Panc1 (cell line): ENCODE data around the gene ENHO. TPM values are rescaled to one million over a fixed set of nuclear protein-coding genes. Genes with fewer than 3 reads are reported as not detected.

Experiments used
- ATAC-seq: fragments of 200-7000 bp; cut with Tn5 transposase; 2 replicates; pipeline ENCODE4 v1.9.1; 2020; ENCODE audit warnings: mild to moderate bottlenecking, moderate library complexity
- Bru-seq: library from RNA; stranded (reverse); fragments of 400-500 nt; gene quantifications from one replicate; lab custom pipeline; 2021; lab: Mats Ljungman, UMichigan
- BruChase-seq, 2 experiments: library from RNA; stranded (reverse); fragments of 400-500 nt; gene quantifications; one replicate each; lab custom pipeline; 2021; lab: Mats Ljungman, UMichigan
- BruUV-seq: library from RNA; stranded (reverse); fragments of 400-500 nt; replicated peaks from 2 replicates; lab custom pipeline; 2021; lab: Mats Ljungman, UMichigan
- CTCF ChIA-PET: fragments of 300-600 bp; sonication (Branson Sonifier 250); formaldehyde crosslinking; loops from one replicate; lab custom pipeline; 2022; ENCODE audit warnings: antibody characterized with exemption; lab: Charles Lee
- POLR2A ChIA-PET: fragments of 300-600 bp; sonication (Branson Sonifier 250); formaldehyde crosslinking; loops from one replicate; lab custom pipeline; 2022; ENCODE audit warnings: antibody characterized with exemption; lab: Charles Lee
- DNase-seq: peaks from one replicate; pipeline ENCODE4 v3.0.0-alpha.2; 2010; ENCODE audit warnings: low read depth, low spot score
- H3K27ac ChIP-seq: 2 replicates; pipeline ENCODE4 v1.5.1; 2011; ENCODE audit warnings: mild to moderate bottlenecking, low read length, inconsistent platforms
- H3K27me3 ChIP-seq: fragments of 200-500 bp; sonication (Bioruptor generic); 2 replicates; pipeline ENCODE4 v1.6.0; 2014; ENCODE audit warnings: low read length, inconsistent platforms; ENCODE audit not compliant: control insufficient read depth, insufficient read depth
- H3K36me3 ChIP-seq: fragments of 200-500 bp; sonication (Bioruptor generic); 2 replicates; pipeline ENCODE4 v1.5.1; 2014; ENCODE audit warnings: inconsistent platforms, mild to moderate bottlenecking, low read length, moderate library complexity; ENCODE audit not compliant: control insufficient read depth, insufficient read depth
- H3K4me1 ChIP-seq: 2 replicates; pipeline ENCODE4 v1.5.1; 2011; ENCODE audit warnings: inconsistent platforms, mild to moderate bottlenecking, low read length, moderate library complexity; ENCODE audit not compliant: control insufficient read depth, insufficient read depth
- H3K4me3 ChIP-seq, 2 experiments: 2 replicates each; pipeline ENCODE4 v1.5.1; 2011 to 2012; ENCODE audit warnings: low read depth in 2 of 2, low read length in 2 of 2, mild to moderate bottlenecking in 2 of 2, inconsistent platforms in 1 of 2, moderate library complexity in 1 of 2
- H3K9me3 ChIP-seq: fragments of 200-500 bp; sonication (Bioruptor generic); 2 replicates; pipeline ENCODE4 v1.5.1; 2014; ENCODE audit warnings: low read depth, mild to moderate bottlenecking, inconsistent platforms, low read length, moderate library complexity; ENCODE audit not compliant: control insufficient read depth, insufficient read depth
- CTCF ChIP-seq: fragments of 450-650 bp; IDR thresholded peaks from 2 replicates; pipeline ENCODE4 v1.5.1; 2017; ENCODE audit warnings: mild to moderate bottlenecking
- POLR2AphosphoS5 ChIP-seq: IDR thresholded peaks from 2 replicates; pipeline ENCODE4 v1.6.1; 2012; ENCODE audit warnings: mild to moderate bottlenecking, low read depth, low read length, moderate library complexity
- REST ChIP-seq, 2 experiments: IDR thresholded peaks; 2 replicates each; pipeline ENCODE4 v1.6.1; 2011 to 2012; ENCODE audit warnings: low read depth in 2 of 2, control low read depth in 1 of 2, low read length in 1 of 2, mild to moderate bottlenecking in 1 of 2, moderate library complexity in 1 of 2; ENCODE audit not compliant: insufficient read depth in 1 of 2
- SIN3A ChIP-seq: IDR thresholded peaks from 2 replicates; pipeline ENCODE4 v1.6.1; 2012; ENCODE audit warnings: low read depth, mild to moderate bottlenecking, low read length, moderate library complexity, borderline replicate concordance; ENCODE audit not compliant: insufficient read depth
- TCF7L2 ChIP-seq: IDR thresholded peaks from 2 replicates; pipeline ENCODE4 v1.6.1; 2011; ENCODE audit warnings: mild to moderate bottlenecking, low read depth, low read length, inconsistent platforms
- in situ Hi-C: cut with HindIII; loops from 2 replicates; pipeline ENCODE4 v1.10.0; 2016; ENCODE audit warnings: low sequenced_read_pairs, low pct_unique_long_range_greater_than_20kb
- intact Hi-C: fragments of 100-400 bp; cut with micrococcal nuclease; formaldehyde crosslinking; loops from one replicate; pipeline ENCODE4 v1.10.0; 2022; ENCODE audit not compliant: unreplicated experiment
- long read RNA-seq: library from polyadenylated mRNA; unstranded; transcript quantifications from one replicate; pipeline ENCODE4 v2.0.0, GENCODE V29; 2021; ENCODE audit not compliant: unreplicated experiment
- polyA plus RNA-seq: library from polyadenylated mRNA; unstranded; fragments of >200 nt; gene quantifications from one replicate; pipeline ENCODE4 v1.2.1, GENCODE V29; 2012; ENCODE audit warnings: missing spikeins; ENCODE audit not compliant: insufficient read length
- total RNA-seq: library from RNA; stranded (reverse); gene quantifications from one replicate; pipeline ENCODE4 v1.2.1, GENCODE V29; 2021; ENCODE audit not compliant: unreplicated experiment

The ENHO gene
- 7.2 TPM for total RNA-seq
- 9.5 TPM for polyA plus RNA-seq
- Bru-seq, nascent RNA, result percentile 18 among the genes with signal in this experiment
- BruChase-seq, experiment 1, labeled RNA remaining after a 2-hour chase, result percentile 21 among the genes with signal in this experiment
- percentile 39 among the genes with signal in this experiment for BruChase-seq, experiment 2, labeled RNA remaining after a 6-hour chase
- long read RNA-seq, transcript ENHO-201 (2 exons, 1,082 nt), result major isoform, 10 of 11 reads
- long read RNA-seq, partial matches to known transcripts, result 0 of 11 reads
- long read RNA-seq, other reads (novel, unspliced or antisense), result 1 of 11 reads

GRCh38 chr9:34522971-34523797 is at the start of gene ENHO:
ENHO (minus strand) TSS chr9:34522990; CDS start chr9:34521695, 1,295 bp downstream.
- Histone ChIP-seq H3K4me1 (peaks cover 4% of the 10 kb centered on the region; the same call in 1 of the 2 replicates), H3K36me3 (no peaks in the 10 kb centered on the region), H3K27ac (peak within 1 kb of the TSS; percentile 73), H3K27me3 (peaks cover 2% of the 10 kb centered on the region), H3K9me3 (no peaks in the 10 kb centered on the region), H3K4me3 (peak within 1 kb of the TSS; percentile 51 to 62)
- in situ Hi-C loops, result no loop called here
- POLR2A ChIA-PET, result interaction anchor here (0.7 kb wide), 1 partner anchor 475 kb away, joined by 3 read pairs; no protein-coding TSS in a partner anchor
- CTCF ChIA-PET, result interaction anchor here (0.8 to 1.5 kb wide), 2 partner anchors 25 to 119 kb away, joined by 3 read pairs; no protein-coding TSS in a partner anchor
- ATAC-seq, result peak; percentile 97
- BruUV-seq, result no TSS peak
- TF ChIP-seq SIN3A (no peak), TCF7L2 (no peak), CTCF (no peak), REST (IDR thresholded peaks at IDR 0.05; ENCODE audit: insufficient read depth in 1 of 2, low read depth in 2 of 2, low read length in 1 of 2) (no peak), POLR2AphosphoS5 (no peak; the same call in 1 of the 2 replicates)
- intact Hi-C loops, result no loop called here
- DNase-seq, result no peak

GRCh38 chr9:34572092-34572491 is 49.3 kb upstream of the ENHO start:
- in situ Hi-C loops (no loop called here), intact Hi-C loops (no loop called here)
- ChIA-PET CTCF (interaction anchor here (0.6 kb wide), 1 partner anchor 508 kb away, joined by 5 read pairs; no protein-coding TSS in a partner anchor), POLR2A (no interaction called here)
- no TSS peak for BruUV-seq
- Histone ChIP-seq H3K9me3 (no peaks in the 10 kb centered on the region), H3K4me3 (no peak overlapping the region), H3K27me3 (no peaks in the 10 kb centered on the region), H3K36me3 (no peaks in the 10 kb centered on the region), H3K4me1 (no peaks in the 10 kb centered on the region), H3K27ac (no peak overlapping the region)
- ATAC-seq, result no peak
- TF ChIP-seq POLR2AphosphoS5 (no peak), REST (IDR thresholded peaks at IDR 0.05; ENCODE audit: insufficient read depth in 1 of 2, low read depth in 2 of 2, low read length in 1 of 2) (no peak), SIN3A (no peak), CTCF (no peak), TCF7L2 (no peak)
- no peak for DNase-seq
